ENCODE data around the gene RPS6KA5. TPM values are rescaled to one million over a fixed set of nuclear protein-coding genes. Genes with fewer than 3 reads are reported as not detected.

RPS6KA5 gene
- total and polyA plus RNA-seq, 9 of the 15 experiments (the other 6 are each of a cell fraction or from before 2014, with no cell fraction given): 0.88 to 7.7 (median 4.7) TPM

GRCh38 chr14:90866833-90867232, 193.6 kb downstream of the RPS6KA5 start (continued):
- TF ChIP-seq YBX1 (IDR thresholded peaks at IDR 0.05): no peak
- no peak for TF ChIP-seq GTF2A2 (tag; IDR thresholded peaks at IDR 0.05)
- TF ChIP-seq, protein P1, sequence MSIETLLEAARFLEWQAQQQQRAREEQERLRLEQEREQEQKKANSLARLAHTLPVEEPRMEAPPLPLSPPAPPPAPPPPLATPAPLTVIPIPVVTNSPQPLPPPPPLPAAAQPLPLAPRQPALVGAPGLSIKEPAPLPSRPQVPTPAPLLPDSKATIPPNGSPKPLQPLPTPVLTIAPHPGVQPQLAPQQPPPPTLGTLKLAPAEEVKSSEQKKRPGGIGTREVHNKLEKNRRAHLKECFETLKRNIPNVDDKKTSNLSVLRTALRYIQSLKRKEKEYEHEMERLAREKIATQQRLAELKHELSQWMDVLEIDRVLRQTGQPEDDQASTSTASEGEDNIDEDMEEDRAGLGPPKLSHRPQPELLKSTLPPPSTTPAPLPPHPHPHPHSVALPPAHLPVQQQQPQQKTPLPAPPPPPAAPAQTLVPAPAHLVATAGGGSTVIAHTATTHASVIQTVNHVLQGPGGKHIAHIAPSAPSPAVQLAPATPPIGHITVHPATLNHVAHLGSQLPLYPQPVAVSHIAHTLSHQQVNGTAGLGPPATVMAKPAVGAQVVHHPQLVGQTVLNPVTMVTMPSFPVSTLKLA (conservative IDR thresholded peaks at IDR 0.05): no peak
- no peak for TF ChIP-seq GATAD2A (IDR thresholded peaks at IDR 0.05)
- TF ChIP-seq HDAC8 (tag; IDR thresholded peaks at IDR 0.05): no peak
- TF ChIP-seq RFX7 (CRISPR knock-in tag; IDR thresholded peaks at IDR 0.05): no peak
- TF ChIP-seq ZNF699 (CRISPR knock-in tag; IDR thresholded peaks at IDR 0.05; ENCODE audit: insufficient replicate concordance): no peak

GRCh38 chr14:90864741-90865140, 195.7 kb downstream of the RPS6KA5 start:
- H3K27me3 ChIP-seq (ENCODE audit: control insufficient read depth in 2 of 2, insufficient read depth in 2 of 2, low read length in 2 of 2): no peaks in the 10 kb centered on the region
- in situ Hi-C loops (cut with MboI): no loop called here
- WGBS (ENCODE audit: insufficient coverage, low coverage, missing lambda C conversion rate): 100% methylated on average over 2 of the region's 2 CpGs
- FAIRE-seq: no peak
- no peak overlapping the region for H3K9ac ChIP-seq (ENCODE audit: insufficient read depth in 1 of 2, low read depth in 2 of 2, low read length in 2 of 2)
- no peak overlapping the region for H3K4me3 ChIP-seq
- ChIA-PET POLR2A (no interaction called here), CTCF (ENCODE audit: low intra/inter-chr PET ratio) (no interaction called here)
- no TSS peak for BruUV-seq (replicated peaks)
- DNase-seq (ENCODE audit: extremely low read depth in 1 of 4, low spot score in 3 of 4): no peak
- H3K27ac ChIP-seq (ENCODE audit: extremely low read depth, low read depth, low read length): no peak overlapping the region
- intact Hi-C loops (cut with micrococcal nuclease): no loop called here
- H4K20me1 ChIP-seq (replicated peaks; ENCODE audit: control insufficient read depth, insufficient read depth, low read length): no peaks in the 10 kb centered on the region
- H3K4me1 ChIP-seq (replicated peaks in 1 of 2; ENCODE audit: control insufficient read depth in 2 of 2, insufficient read depth in 2 of 2, low read length in 2 of 2): no peaks in the 10 kb centered on the region
- H2AFZ ChIP-seq (ENCODE audit: low read depth, low read length): no peak overlapping the region
- H3K9me3 ChIP-seq (replicated peaks; ENCODE audit: control insufficient read depth, insufficient read depth, low read depth, low read length): no peaks in the 10 kb centered on the region
- ATAC-seq: no peak
- H3K79me2 ChIP-seq (ENCODE audit: control insufficient read depth, insufficient read depth, low read length): no peaks in the 10 kb centered on the region
- no peaks in the 10 kb centered on the region for H3K9me1 ChIP-seq (ENCODE audit: control insufficient read depth, insufficient read depth, low read length)
- no peak overlapping the region for H3K4me2 ChIP-seq (ENCODE audit: insufficient read depth, low read length)
- TF ChIP-seq ZNF561 (CRISPR knock-in tag; conservative IDR thresholded peaks at IDR 0.05) (no peak), NKRF (IDR thresholded peaks at IDR 0.05; ENCODE audit: borderline replicate concordance) (no peak), HDAC3 (IDR thresholded peaks at IDR 0.05; ENCODE audit: borderline replicate concordance, partially characterized antibody) (no peak), ZFP30 (CRISPR knock-in tag; IDR thresholded peaks at IDR 0.05; ENCODE audit: borderline replicate concordance) (no peak), ZFPM2 (CRISPR knock-in tag; IDR thresholded peaks at IDR 0.05) (no peak), KLF6 (CRISPR knock-in tag; IDR thresholded peaks at IDR 0.05; ENCODE audit: borderline replicate concordance) (no peak), DDX20 (tag; IDR thresholded peaks at IDR 0.05; ENCODE audit: low read depth) (no peak), SETDB1 (IDR thresholded peaks at IDR 0.05; ENCODE audit: low read length) (no peak), POU5F1 (IDR thresholded peaks at IDR 0.05; ENCODE audit: borderline replicate concordance, low read depth, low read length, partially characterized antibody) (no peak), ZNF174 (CRISPR knock-in tag; IDR thresholded peaks at IDR 0.05) (no peak), MXI1 (IDR thresholded peaks at IDR 0.05; ENCODE audit: low read depth, low read length) (no peak), ZNF143 (CRISPR knock-in tag; IDR thresholded peaks at IDR 0.05) (no peak)
- H3K36me3 ChIP-seq (ENCODE audit: control insufficient read depth, insufficient read depth, low read length): no peaks in the 10 kb centered on the region
